HCT116 (cell line): ENCODE measurements around the gene RNF121. TPM values are rescaled to one million over a fixed set of nuclear protein-coding genes. Genes with fewer than 3 reads are reported as not detected.
A peak's percentile ranks its signal among the peaks of the same experiment; 100 is the strongest.

Experiments used
- ATAC-seq: fragments of 200-7000 bp; cut with Tn5 transposase; 2 replicates; pipeline ENCODE4 v1.9.1; 2020; ENCODE audit warnings: mild to moderate bottlenecking, moderate library complexity
- BruUV-seq: library from RNA; stranded (reverse); fragments of 400-500 nt; replicated peaks from 2 replicates; lab custom pipeline; 2021; lab: Mats Ljungman, UMichigan
- CTCF ChIA-PET: fragments of 300-600 bp; sonication (Branson Sonifier 250); formaldehyde crosslinking; loops from one replicate; lab custom pipeline; 2021; ENCODE audit warnings: antibody characterized with exemption; lab: Charles Lee
- POLR2A ChIA-PET: fragments of 300-600, 350-600 bp; sonication (Branson Sonifier 250); formaldehyde crosslinking; loops from one replicate; lab custom pipeline; 2021; ENCODE audit warnings: antibody characterized with exemption; lab: Charles Lee
- RAD21 ChIA-PET, 2 experiments: fragments of 300-600 bp; sonication (Branson Sonifier 250); formaldehyde crosslinking; loops; one replicate each; lab custom pipeline; 2023; ENCODE audit warnings: low total read pairs in 2 of 2; ENCODE audit not compliant: uncharacterized antibody in 2 of 2, unreplicated experiment in 2 of 2, low non-redundant PET in 1 of 2; lab: Charles Lee
- DNase-seq: peaks from one replicate; pipeline ENCODE4 v3.0.0-alpha.2; 2010; ENCODE audit warnings: low read depth, low spot score
- H2AFZ ChIP-seq: fragments of 200-600 bp; shearing (Covaris generic), sonication (generic); 2 replicates; pipeline ENCODE4 v1.6.1; 2017; ENCODE audit warnings: low read depth, mixed run types, mixed read lengths, antibody characterized with exemption, low read length; ENCODE audit not compliant: poor library complexity, severe bottlenecking
- H3K27ac ChIP-seq: 2 replicates; pipeline ENCODE4 v1.5.1; 2012; ENCODE audit warnings: low read depth, low read length
- H3K27me3 ChIP-seq: fragments of 200-600 bp; sonication (generic); 2 replicates; pipeline ENCODE4 v1.6.1; 2016; ENCODE audit warnings: mixed run types, low read length, mixed read lengths; ENCODE audit not compliant: insufficient read depth
- H3K36me3 ChIP-seq, 2 experiments: fragments of 200-500 bp in 1 of 2; fragments of 200-600 bp in 1 of 2; sonication (Bioruptor generic) in 1 of 2; sonication (generic) in 1 of 2; 2 replicates each; pipeline versions ENCODE4 v1.5.1 to v1.6.1; 2014 to 2016; ENCODE audit warnings: low read length in 2 of 2, inconsistent platforms in 1 of 2, mixed read lengths in 1 of 2, mixed run types in 1 of 2; ENCODE audit not compliant: insufficient read depth in 2 of 2, control insufficient read depth in 1 of 2
- H3K4me1 ChIP-seq, 2 experiments: fragments of 200-600 bp in 1 of 2; sonication (generic) in 1 of 2; 2 replicates each; pipeline versions ENCODE4 v1.5.1 to v1.6.1; 2012 to 2017; ENCODE audit warnings: low read length in 2 of 2, inconsistent platforms in 1 of 2, mild to moderate bottlenecking in 1 of 2, mixed read lengths in 1 of 2, mixed run types in 1 of 2, moderate library complexity in 1 of 2; ENCODE audit not compliant: insufficient read depth in 2 of 2, control insufficient read depth in 1 of 2
- H3K4me2 ChIP-seq: fragments of 200-600 bp; sonication (generic); 2 replicates; pipeline ENCODE4 v1.6.1; 2017; ENCODE audit warnings: mixed run types, low read length, mixed read lengths
- H3K4me3 ChIP-seq, 2 experiments: fragments of 200-600 bp in 1 of 2; sonication (generic) in 1 of 2; replicated peaks in 1 of 2; 2 replicates each; pipeline ENCODE4 v1.5.1; 2011 to 2016; ENCODE audit warnings: low read length in 2 of 2, control low read depth in 1 of 2, low read depth in 1 of 2, mild to moderate bottlenecking in 1 of 2, mixed read lengths in 1 of 2, mixed run types in 1 of 2
- H3K79me2 ChIP-seq: fragments of 200-600 bp; sonication (generic); 2 replicates; pipeline ENCODE4 v1.6.1; 2017; ENCODE audit warnings: mild to moderate bottlenecking, mixed run types, low read length, moderate library complexity, mixed read lengths; ENCODE audit not compliant: insufficient read depth
- H3K9ac ChIP-seq: fragments of 200-600 bp; sonication (generic); 2 replicates; pipeline ENCODE4 v1.6.1; 2016; ENCODE audit warnings: low read length, mixed read lengths
- H3K9me2 ChIP-seq: fragments of 200-600 bp; sonication (generic), shearing (Covaris generic); 2 replicates; pipeline ENCODE4 v1.6.1; 2017; ENCODE audit warnings: mixed run types, mild to moderate bottlenecking, moderate library complexity; ENCODE audit not compliant: insufficient read depth
- H3K9me3 ChIP-seq, 2 experiments: fragments of 200-500 bp in 1 of 2; fragments of 200-600 bp in 1 of 2; sonication (Bioruptor generic) in 1 of 2; sonication (generic) in 1 of 2; 2 replicates each; pipeline ENCODE4 v1.6.1; 2014 to 2017; ENCODE audit warnings: low read length in 2 of 2, mixed read lengths in 2 of 2, inconsistent platforms in 1 of 2, low read depth in 1 of 2, mild to moderate bottlenecking in 1 of 2, mixed run types in 1 of 2, moderate library complexity in 1 of 2; ENCODE audit not compliant: control insufficient read depth in 1 of 2, insufficient read depth in 1 of 2
- H4K20me1 ChIP-seq: fragments of 200-600 bp; sonication (generic), shearing (Covaris generic); 2 replicates; pipeline ENCODE4 v1.6.1; 2017; ENCODE audit warnings: mixed run types, mild to moderate bottlenecking, moderate library complexity; ENCODE audit not compliant: insufficient read depth
- CBX3 ChIP-seq: IDR thresholded peaks from 2 replicates; pipeline ENCODE4 v1.6.1; 2012; ENCODE audit warnings: low read depth
- FOSL1 ChIP-seq: IDR thresholded peaks from 2 replicates; pipeline ENCODE4 v1.6.1; 2012; ENCODE audit warnings: low read depth
- POLR2A ChIP-seq: IDR thresholded peaks from 2 replicates; pipeline ENCODE4 v1.7.0; 2011; ENCODE audit warnings: borderline replicate concordance; ENCODE audit not compliant: insufficient read depth, insufficient read length; ENCODE audit errors: extremely low read depth
- RAD21 ChIP-seq: IDR thresholded peaks from 2 replicates; pipeline ENCODE4 v1.6.1; 2012; ENCODE audit warnings: low read depth, mild to moderate bottlenecking
- SIN3A ChIP-seq: IDR thresholded peaks from 2 replicates; pipeline ENCODE4 v1.6.1; 2012; ENCODE audit warnings: low read depth
- SP1 ChIP-seq: IDR thresholded peaks from 2 replicates; pipeline ENCODE4 v1.6.1; 2012; ENCODE audit warnings: low read depth
- SRF ChIP-seq: IDR thresholded peaks from 2 replicates; pipeline ENCODE4 v1.6.1; 2012; ENCODE audit warnings: low read depth
- intact Hi-C: fragments of 100-400 bp; cut with micrococcal nuclease; formaldehyde crosslinking; loops from 2 replicates; pipeline ENCODE4 v1.10.0; 2022
- total RNA-seq: library from RNA; stranded (reverse); gene quantifications from one replicate; pipeline ENCODE4 v1.2.1, GENCODE V29; 2021; ENCODE audit not compliant: unreplicated experiment
- TF ChIP-seq, protein P1 (sequence below): IDR thresholded peaks from 2 replicates; pipeline ENCODE4 v1.6.1; 2012

Gene RNF121
- total RNA-seq, 1 experiment from 2014 or later, result 24.5 TPM

DNA sequence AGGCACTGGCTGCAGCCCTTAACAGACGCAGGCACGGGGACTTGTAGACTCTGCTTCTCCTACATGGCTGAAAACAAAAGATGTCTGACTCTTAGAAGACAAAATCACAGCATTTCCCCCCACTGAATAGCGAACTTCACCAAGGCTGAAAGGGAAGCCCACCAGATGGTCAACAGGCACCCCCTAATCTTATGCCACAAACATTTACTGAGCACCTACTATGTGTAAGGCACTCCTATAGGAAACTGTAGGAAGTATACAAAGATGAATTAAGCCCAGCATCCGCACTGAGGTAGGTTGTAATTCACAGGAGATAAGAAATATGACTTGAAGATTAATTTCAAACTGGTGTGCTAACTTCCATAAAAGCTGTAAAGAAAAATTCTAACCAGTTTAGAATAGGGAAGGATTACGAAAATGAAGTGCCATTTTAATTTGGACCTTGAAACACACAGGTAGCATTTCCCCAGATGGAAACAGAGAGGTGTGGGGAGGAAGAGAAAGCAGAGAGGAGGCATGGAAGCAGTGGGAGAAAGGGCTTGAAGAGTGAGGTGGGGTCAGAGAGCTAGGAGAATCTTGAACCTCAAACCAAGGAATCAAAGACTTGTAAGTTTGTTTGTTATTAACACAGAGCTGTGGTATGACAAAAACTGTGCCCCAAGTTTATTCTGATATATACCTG lies 113.4 kb downstream of the RNF121 start:
- Histone ChIP-seq H4K20me1 (no peaks in the 10 kb centered on the region), H3K4me1 (peaks cover 24 to 53% of the 10 kb centered on the region in 2 experiments), H3K4me3 (peak overlapping the region; percentile 57 to 63), H3K27me3 (no peaks in the 10 kb centered on the region), H3K9ac (peak overlapping the region; percentile 63), H3K79me2 (peaks cover 88% of the 10 kb centered on the region), H2AFZ (no peak overlapping the region), H3K36me3 (no peaks in the 10 kb centered on the region), H3K4me2 (peak overlapping the region; percentile 81), H3K9me3 (no peaks in the 10 kb centered on the region), H3K9me2 (no peaks in the 10 kb centered on the region), H3K27ac (peak overlapping the region; percentile 83)
- no peak for ATAC-seq
- BruUV-seq, result TSS peak; percentile 62
- no peak for DNase-seq
- intact Hi-C loops, result loop anchor here (5.0 kb wide), 1 partner anchor 35 kb away; no protein-coding TSS in a partner anchor
- ChIA-PET CTCF (no interaction called here), RAD21 (no interaction called here), POLR2A (interaction anchor here (1.4 kb wide), 1 partner anchor 13 kb away, joined by 3 read pairs; no protein-coding TSS in a partner anchor)
- TF ChIP-seq RAD21, result no peak
- TF ChIP-seq SIN3A, result no peak
- TF ChIP-seq CBX3, result no peak
- no peak for TF ChIP-seq SRF
- TF ChIP-seq FOSL1, result no peak
- no peak for TF ChIP-seq POLR2A
- no peak for TF ChIP-seq SP1

DNA sequence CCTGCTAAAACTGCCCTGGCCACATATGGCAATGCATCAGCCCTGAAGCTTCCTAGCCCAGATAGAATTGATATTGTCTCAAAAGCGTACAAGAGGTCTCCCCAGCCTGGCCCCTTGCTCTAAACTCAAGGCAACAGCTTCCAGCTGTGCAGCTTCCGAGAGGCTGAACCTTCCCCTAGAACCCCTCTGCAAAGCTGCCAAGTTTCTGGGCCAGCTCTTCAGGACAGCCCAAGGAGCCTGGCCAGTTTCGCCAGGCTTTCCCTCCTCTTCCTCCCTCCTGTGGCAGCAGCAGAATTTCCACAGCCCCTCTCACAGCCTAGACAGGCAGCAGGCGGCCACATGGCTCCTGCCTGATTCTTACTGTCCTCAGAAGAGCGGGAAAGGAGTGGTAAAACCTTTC lies 117.0 kb downstream of the RNF121 start:
- no TSS peak for BruUV-seq
- no peaks in the 10 kb centered on the region for H3K27me3 ChIP-seq
- DNase-seq, result no peak
- no peak overlapping the region for H2AFZ ChIP-seq
- no peak overlapping the region for H3K27ac ChIP-seq
- no peaks in the 10 kb centered on the region for H4K20me1 ChIP-seq
- H3K4me3 ChIP-seq, result no peak overlapping the region
- no peak overlapping the region for H3K4me2 ChIP-seq
- CTCF ChIA-PET, result no interaction called here
- RAD21 ChIA-PET, result no interaction called here
- POLR2A ChIA-PET, result no interaction called here
- ATAC-seq, result no peak
- H3K4me1 ChIP-seq, result peaks cover 10 to 29% of the 10 kb centered on the region in 2 experiments; a peak in 3 of 4 replicates
- no peak overlapping the region for H3K9ac ChIP-seq
- intact Hi-C loops, result no loop called here
- H3K9me2 ChIP-seq, result no peaks in the 10 kb centered on the region
- peaks cover 81% of the 10 kb centered on the region for H3K79me2 ChIP-seq
- H3K36me3 ChIP-seq, result 0 out of 4 replicates have a peak, but pooled peaks cover 0 to 3% of the 10 kb centered on the region in 2 experiments
- TF ChIP-seq, protein P1, sequence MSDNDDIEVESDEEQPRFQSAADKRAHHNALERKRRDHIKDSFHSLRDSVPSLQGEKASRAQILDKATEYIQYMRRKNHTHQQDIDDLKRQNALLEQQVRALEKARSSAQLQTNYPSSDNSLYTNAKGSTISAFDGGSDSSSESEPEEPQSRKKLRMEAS, result no peak
- H3K9me3 ChIP-seq, result no peaks in the 10 kb centered on the region

Other genes with a start within 250 kb of the RNF121 start
- not detected for gene DEFB108B, start 95.8 kb upstream of the RNF121 start, total RNA-seq
- not detected for gene DEFB131B, start 50.6 kb upstream of the RNF121 start, total RNA-seq
- gene XNDC1N, start 452 bp upstream of the RNF121 start, total RNA-seq, result 7.5 TPM
- 9.8 TPM for gene IL18BP, start 69.9 kb downstream of the RNF121 start, total RNA-seq
- 133 TPM for gene NUMA1, start 151.5 kb downstream of the RNF121 start, total RNA-seq
- 10.8 TPM for gene LRRC51, start 151.8 kb downstream of the RNF121 start, total RNA-seq
- 63.9 TPM for gene LAMTOR1, start 174.3 kb downstream of the RNF121 start, total RNA-seq
- not detected for gene TOMT, start 176.9 kb downstream of the RNF121 start, total RNA-seq
- gene ANAPC15, start 183.6 kb downstream of the RNF121 start, total RNA-seq, result 65.6 TPM
- not detected for gene FOLR3, start 206.7 kb downstream of the RNF121 start, total RNA-seq